GM12874 (cell line): ENCODE results near the gene PLCZ1.

Source experiments
- CTCF ChIP-seq: IDR thresholded peaks from 2 replicates; pipeline ENCODE4 v1.5.1; 2011; ENCODE audit warnings: low read depth, mild to moderate bottlenecking, control low read depth, low read length, moderate library complexity; ENCODE audit not compliant: insufficient read depth

The PLCZ1 gene

GRCh38 chr12:18751866-18752265 lies 14.1 kb upstream of the PLCZ1 start:
- TF ChIP-seq CTCF = no peak

GRCh38 chr12:18750085-18750484 lies 12.3 kb upstream of the PLCZ1 start:
- no peak for TF ChIP-seq CTCF

- TF ChIP-seq CTCF = no peak
Measured at GRCh38 chr12:18749386-18749957, 11.7 kb upstream of the PLCZ1 start.

- no peak for TF ChIP-seq CTCF
Measured at GRCh38 chr12:18747895-18748294, 10.1 kb upstream of the PLCZ1 start.

- TF ChIP-seq CTCF = no peak
Measured at GRCh38 chr12:18731156-18731555, 6.7 kb downstream of the PLCZ1 start.

- TF ChIP-seq CTCF = no peak
Measured at GRCh38 chr12:18723752-18724151, 14.1 kb downstream of the PLCZ1 start.

- TF ChIP-seq CTCF = no peak
Measured at GRCh38 chr12:18721452-18721851, 16.4 kb downstream of the PLCZ1 start.
